WI38 (cell line): ENCODE results near the gene YEATS2.

Experiments used
- H3K4me3 ChIP-seq: 2 replicates; pipeline ENCODE4 v1.5.1; 2011; ENCODE audit warnings: low read depth, mild to moderate bottlenecking, control low read depth, low read length
- TF ChIP-seq, protein P1 (sequence below): IDR thresholded peaks from 2 replicates; pipeline ENCODE4 v1.5.1; 2012; ENCODE audit warnings: low read depth, mild to moderate bottlenecking, control low read depth, low read length

YEATS2 gene

DNA sequence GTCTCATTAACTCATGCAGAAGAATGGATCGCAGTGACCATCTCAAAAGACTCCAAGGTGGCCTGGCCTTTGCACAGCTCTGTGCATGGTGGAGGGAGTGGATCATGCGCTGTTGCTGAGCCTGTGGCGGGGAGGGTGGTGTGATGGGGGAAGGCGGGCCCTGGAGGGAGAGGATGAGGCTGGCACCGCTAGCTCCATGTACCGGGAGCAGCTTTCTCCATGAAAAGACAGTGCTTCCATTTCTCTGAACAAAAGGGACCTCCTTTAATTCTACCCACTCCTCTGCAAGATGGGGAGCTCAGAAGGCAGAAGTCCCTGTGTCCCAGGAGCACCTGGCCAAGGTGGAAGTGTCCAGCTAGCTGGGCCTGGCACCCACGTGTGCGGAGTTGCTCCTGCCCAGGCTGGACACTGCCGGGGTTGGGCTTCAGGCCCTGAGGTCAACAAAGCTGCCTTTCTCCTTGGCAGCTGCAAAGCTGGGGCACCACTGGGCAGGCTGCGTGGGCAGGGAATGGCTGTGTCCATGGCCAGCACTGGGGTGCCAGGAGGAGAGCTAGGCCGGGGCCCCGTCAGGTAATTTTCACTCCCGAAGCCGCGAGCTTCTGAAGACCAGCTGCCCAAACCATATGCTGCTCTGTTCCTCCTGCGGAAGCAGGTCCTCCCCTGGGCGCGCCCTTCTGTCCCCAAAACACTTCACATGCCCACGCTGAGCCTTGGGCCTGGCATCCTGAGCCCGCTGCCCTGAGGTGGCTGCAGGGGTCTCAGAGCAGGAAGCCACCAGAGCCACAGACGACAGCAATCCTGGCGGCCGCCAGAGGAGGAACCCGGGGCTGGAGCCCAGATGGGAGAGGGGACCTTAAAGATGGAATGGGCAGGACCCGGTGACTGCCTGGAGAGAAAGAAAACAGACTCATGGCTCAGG lies 121.4 kb downstream of the YEATS2 start:
- no peak overlapping the region for H3K4me3 ChIP-seq
- TF ChIP-seq, protein P1, sequence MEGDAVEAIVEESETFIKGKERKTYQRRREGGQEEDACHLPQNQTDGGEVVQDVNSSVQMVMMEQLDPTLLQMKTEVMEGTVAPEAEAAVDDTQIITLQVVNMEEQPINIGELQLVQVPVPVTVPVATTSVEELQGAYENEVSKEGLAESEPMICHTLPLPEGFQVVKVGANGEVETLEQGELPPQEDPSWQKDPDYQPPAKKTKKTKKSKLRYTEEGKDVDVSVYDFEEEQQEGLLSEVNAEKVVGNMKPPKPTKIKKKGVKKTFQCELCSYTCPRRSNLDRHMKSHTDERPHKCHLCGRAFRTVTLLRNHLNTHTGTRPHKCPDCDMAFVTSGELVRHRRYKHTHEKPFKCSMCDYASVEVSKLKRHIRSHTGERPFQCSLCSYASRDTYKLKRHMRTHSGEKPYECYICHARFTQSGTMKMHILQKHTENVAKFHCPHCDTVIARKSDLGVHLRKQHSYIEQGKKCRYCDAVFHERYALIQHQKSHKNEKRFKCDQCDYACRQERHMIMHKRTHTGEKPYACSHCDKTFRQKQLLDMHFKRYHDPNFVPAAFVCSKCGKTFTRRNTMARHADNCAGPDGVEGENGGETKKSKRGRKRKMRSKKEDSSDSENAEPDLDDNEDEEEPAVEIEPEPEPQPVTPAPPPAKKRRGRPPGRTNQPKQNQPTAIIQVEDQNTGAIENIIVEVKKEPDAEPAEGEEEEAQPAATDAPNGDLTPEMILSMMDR = no peak

DNA sequence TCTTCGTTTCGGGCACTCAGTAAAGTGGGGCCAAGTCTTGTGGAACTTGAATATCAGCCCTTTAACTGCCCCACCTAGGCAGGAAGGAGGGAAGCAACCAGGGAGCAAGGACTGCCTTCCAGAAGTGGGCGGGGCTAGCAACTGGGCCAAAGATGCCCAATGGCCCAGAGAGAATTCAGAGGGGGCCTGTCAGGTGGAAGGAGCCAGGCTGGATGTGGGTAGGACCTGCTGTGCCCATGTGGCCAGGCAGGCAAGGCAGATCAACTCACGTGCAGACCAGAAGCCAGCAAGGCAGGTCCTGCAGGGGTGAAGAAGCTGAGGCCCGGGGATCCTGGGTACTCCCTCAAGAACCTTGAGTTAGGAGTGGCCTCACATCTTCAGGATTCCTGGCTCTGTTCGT lies 122.2 kb downstream of the YEATS2 start:
- H3K4me3 ChIP-seq = no peak overlapping the region
- TF ChIP-seq, protein P1 = no peak

DNA sequence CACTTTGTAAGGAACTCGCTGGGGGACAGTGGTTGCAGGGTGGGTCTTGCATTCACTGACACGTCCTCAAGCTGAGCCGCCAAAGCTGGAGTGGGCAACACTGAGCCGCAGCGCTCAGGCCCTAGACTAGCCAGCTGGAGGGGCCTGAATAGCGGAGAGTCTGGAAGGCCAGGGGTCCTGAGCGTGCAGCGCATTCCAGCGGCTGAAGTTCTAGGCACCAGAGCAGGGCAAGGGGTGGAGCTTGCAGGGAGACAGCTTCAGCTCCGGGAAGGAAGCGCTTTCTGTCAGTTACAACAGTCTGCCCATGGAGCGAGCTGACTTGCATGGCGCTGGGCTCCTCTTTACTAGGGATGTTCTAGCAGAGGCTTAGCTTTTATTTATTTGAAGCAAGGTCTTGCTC lies 125.0 kb downstream of the YEATS2 start:
- TF ChIP-seq, protein P1 = no peak
- H3K4me3 ChIP-seq = no peak overlapping the region

DNA sequence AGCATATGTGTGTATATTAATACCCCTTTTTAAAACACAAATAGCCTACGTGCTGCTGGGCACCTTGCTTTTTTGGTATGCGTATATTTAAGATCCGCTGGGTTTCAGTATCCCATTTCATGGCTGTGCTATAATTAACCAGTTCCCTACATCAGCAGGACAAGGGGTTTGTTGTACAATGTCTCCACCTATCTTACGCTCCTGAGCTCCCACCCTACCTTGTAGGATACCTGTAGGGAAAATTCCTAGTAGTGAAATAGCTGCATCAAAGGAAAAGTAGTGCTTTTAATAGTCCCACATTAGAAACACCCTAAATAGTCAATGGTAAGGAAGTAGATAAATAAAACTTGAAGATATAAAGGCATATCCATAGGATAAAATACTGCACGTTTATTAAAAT lies 126.4 kb downstream of the YEATS2 start:
- TF ChIP-seq, protein P1 = no peak
- H3K4me3 ChIP-seq = peak overlapping the region; percentile 62

DNA sequence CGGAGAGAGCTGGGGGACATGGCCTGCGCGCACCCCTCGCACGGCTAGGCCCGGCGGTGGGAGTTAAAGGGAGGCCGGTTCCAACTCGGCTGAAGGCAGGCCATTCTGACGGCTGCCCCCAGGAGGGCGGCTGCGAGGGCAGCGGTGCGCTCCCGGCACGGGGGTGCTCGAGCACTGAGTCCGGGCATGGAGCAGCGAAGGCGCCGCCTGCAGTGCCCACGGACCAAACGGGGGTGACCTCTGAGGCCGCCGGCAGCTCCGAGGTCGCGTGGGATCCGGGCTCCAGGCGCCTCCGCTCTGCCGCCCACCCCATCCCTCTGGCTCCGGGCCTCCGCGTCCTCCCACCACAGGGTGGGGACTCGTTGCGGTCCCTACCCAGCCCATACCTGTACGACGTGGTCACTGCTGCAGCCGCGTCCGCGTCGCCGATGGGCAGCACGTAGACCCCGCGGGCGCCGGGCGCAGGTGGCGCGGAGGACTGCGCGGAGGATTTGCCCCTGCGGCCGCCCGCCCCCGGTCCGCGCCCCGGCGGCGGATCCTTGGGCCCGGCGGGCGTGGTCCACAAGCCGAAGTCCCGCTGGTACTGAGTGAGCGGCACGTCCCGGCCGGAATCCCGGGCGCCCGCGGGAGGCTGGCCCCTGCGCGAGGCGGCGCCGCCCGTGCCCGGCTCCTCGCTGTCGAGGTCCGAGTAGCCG lies 127.3 kb downstream of the YEATS2 start:
- H3K4me3 ChIP-seq = peak overlapping the region; percentile 62
- TF ChIP-seq, protein P1 = no peak

DNA sequence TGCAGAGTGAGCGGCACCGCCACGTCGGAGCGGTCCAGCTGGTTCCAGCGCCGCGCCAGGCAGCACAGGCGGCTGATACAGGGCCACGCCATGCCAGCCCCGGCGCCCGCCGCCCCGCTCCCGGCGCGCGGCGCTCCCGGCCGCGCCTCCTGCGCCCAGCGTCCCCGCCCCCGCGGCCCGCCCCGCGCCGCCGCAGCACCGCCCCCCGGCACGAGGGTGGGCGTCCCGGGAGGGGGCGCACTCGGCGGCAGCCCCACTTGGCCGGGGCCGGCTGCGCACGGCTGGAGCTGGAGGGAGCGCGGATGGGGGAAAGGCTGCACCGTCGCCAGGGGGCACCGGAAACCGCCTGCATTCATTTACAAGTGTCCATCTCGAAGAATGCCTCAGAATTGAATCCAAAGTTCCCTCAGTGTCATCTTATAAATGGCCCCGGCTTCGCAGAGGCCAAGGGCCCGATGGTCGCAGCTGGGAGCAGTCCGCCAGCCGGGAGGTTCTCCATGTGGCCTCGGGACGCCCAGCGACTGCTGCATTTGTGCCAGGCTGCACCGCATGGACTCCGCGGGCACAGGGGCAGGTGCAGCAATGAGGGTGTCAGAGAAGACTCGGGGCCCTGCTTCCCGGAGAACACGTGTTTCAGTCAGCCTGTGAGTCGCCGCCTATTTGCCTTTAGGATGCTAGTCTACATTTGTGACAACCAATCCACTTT lies 128.0 kb downstream of the YEATS2 start, which contains the start of gene MAP6D1:
TSS of gene MAP6D1 (minus strand) at position 122 of the 706 bp plus-strand sequence. CDS start at position 92, 30 bp downstream.
- H3K4me3 ChIP-seq = peak within 1 kb of the TSS; percentile 62
- TF ChIP-seq, protein P1 = no peak; the same call in 1 of the 2 replicates
